Activated CD8-positive, alpha-beta T cell treated with anti-CD3 and anti-CD28 coated beads, Interleukin-2, amount 10 ng/mL, durations not matched to agents 7 days and 5 days (primary cell): ENCODE results near the gene PSMB8. TPM values are rescaled to one million over a fixed set of nuclear protein-coding genes. Genes with fewer than 3 reads are reported as not detected.

Experiments used
- ATAC-seq: fragments of 150-1000 bp; cut with Tn5 transposase; one replicate; pipeline ENCODE4 v1.10.0; 2021; ENCODE audit warnings: moderate library complexity
- CTCF ChIA-PET: fragments of 350-600 bp; sonication (Branson Sonifier 250); formaldehyde crosslinking; loops from one replicate; lab custom pipeline; 2021; ENCODE audit warnings: antibody characterized with exemption; lab: Charles Lee
- POLR2A ChIA-PET: fragments of 350-600 bp; sonication (Branson Sonifier 250); formaldehyde crosslinking; loops from one replicate; lab custom pipeline; 2021; ENCODE audit warnings: antibody characterized with exemption; lab: Charles Lee
- DNase-seq: peaks from one replicate; pipeline ENCODE4 v3.0.0-alpha.2; 2020
- H3K27ac Mint-ChIP-seq: one replicate; pipeline ENCODE4 v1.8.0; 2021; ENCODE audit warnings: mild to moderate bottlenecking, mixed read lengths
- H3K27me3 Mint-ChIP-seq: one replicate; pipeline ENCODE4 v1.8.0; 2021; ENCODE audit warnings: low read depth, mixed read lengths
- H3K36me3 Mint-ChIP-seq: one replicate; pipeline ENCODE4 v1.8.0; 2021; ENCODE audit warnings: low read depth, mixed read lengths
- H3K4me1 Mint-ChIP-seq: one replicate; pipeline ENCODE4 v1.8.0; 2021; ENCODE audit warnings: low read depth, mixed read lengths
- H3K4me3 Mint-ChIP-seq: one replicate; pipeline ENCODE4 v1.8.0; 2021; ENCODE audit warnings: mild to moderate bottlenecking, mixed read lengths
- H3K9me3 Mint-ChIP-seq: one replicate; pipeline ENCODE4 v1.8.0; 2022; ENCODE audit warnings: mixed read lengths; ENCODE audit not compliant: insufficient read depth
- total RNA-seq, 2 experiments: library from RNA; stranded (reverse); gene quantifications; one replicate each; pipeline ENCODE4 v1.2.3, GENCODE V29; 2021

Gene PSMB8
- total RNA-seq, 2 experiments from 2014 or later: 385 to 397 TPM

GRCh38 chr6:32838114-32838958, 5.5 kb downstream of the PSMB8 start, which contains the start of gene TAP2:
TSS of gene TAP2 (minus strand) at chr6:32838739. CDS start at chr6:32838233, 506 bp downstream.
- Mint-ChIP-seq H3K4me1 (peaks cover 80% of the 10 kb centered on the region), H3K9me3 (no peaks in the 10 kb centered on the region), H3K36me3 (peaks cover 83% of the 10 kb centered on the region), H3K27ac (peak within 1 kb of the TSS; percentile 99), H3K4me3 (peak within 1 kb of the TSS; percentile 82), H3K27me3 (no peaks in the 10 kb centered on the region)
- ChIA-PET CTCF (interaction anchor here (0.6 to 10.8 kb wide), 52 partner anchors 8 to 709 kb away, joined by 3 to 512 read pairs (median 5); partner anchors contain the start of genes BRD2, GPSM3, HLA-DMA and HLA-DMB), POLR2A (interaction anchor here (0.8 to 11.9 kb wide), 17 partner anchors 7 to 643 kb away, joined by 3 to 812 read pairs (median 5); partner anchors contain the start of genes BRD2, HLA-DMA, PSMB9 and TAP1)
- DNase-seq (peak; percentile 98), ATAC-seq (peak; percentile 85)

DNA sequence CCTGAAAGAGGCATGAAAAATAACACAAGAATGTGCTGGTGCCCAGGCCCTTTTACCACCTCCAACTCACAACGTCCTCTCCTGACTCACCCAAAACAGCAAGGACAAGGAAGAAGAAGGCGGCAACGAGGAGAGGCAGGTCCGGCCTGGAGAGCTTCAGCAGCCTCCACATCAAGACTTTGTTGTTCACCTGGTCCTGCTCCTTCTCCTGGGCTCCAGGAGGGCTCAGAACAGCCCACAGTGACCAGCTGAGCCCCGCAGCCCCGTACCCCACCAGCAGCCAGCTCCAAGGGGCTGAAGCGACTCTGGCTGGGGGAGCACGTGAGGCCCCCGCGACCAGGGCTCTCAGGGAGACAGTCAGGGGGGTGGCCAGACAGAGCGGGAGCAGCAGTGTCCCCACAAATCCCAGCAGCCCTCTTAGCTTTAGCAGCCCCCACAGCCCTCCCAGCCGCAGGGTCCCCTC, 6.2 kb downstream of the PSMB8 start:
- POLR2A ChIA-PET: interaction anchor here (0.8 to 11.9 kb wide), 14 partner anchors 9 to 215 kb away, joined by 3 to 812 read pairs (median 6); partner anchors contain the start of genes BRD2, HLA-DMA, PSMB9 and TAP1
- Mint-ChIP-seq H3K9me3 (no peaks in the 10 kb centered on the region), H3K36me3 (peaks cover 84% of the 10 kb centered on the region), H3K27ac (peak overlapping the region; percentile 99), H3K27me3 (no peaks in the 10 kb centered on the region), H3K4me1 (peaks cover 87% of the 10 kb centered on the region), H3K4me3 (peak overlapping the region; percentile 82)
- ATAC-seq (no peak), DNase-seq (peak; percentile 21)
- CTCF ChIA-PET: interaction anchor here (0.8 to 10.8 kb wide), 32 partner anchors 8 to 427 kb away, joined by 3 to 512 read pairs (median 8); partner anchors contain the start of genes BRD2, HLA-DMA, HLA-DMB and PSMB9

DNA sequence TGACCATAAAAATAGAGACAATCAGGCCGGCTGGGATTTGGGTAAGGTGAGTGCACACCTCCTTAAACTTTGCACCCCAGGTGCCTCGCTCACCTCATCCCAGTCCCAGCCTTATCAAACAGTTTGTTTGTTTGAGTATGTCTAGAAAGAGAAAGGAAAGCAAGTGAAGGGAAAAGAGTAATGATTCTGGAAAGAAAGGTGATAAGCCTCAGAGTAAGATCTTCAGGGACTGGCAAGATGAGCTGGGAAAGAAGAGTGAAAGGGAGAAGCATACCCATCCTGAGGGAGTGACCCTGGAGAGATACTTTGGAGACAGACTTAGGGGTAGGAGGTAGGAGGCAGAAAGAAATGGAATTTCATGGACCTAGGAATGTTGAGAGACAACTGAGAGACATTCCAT, 7.0 kb downstream of the PSMB8 start:
- Mint-ChIP-seq H3K27ac (peak overlapping the region; percentile 99), H3K4me1 (peaks cover 89% of the 10 kb centered on the region), H3K36me3 (peaks cover 84% of the 10 kb centered on the region), H3K9me3 (no peaks in the 10 kb centered on the region), H3K4me3 (peak overlapping the region; percentile 82), H3K27me3 (no peaks in the 10 kb centered on the region)
- ChIA-PET CTCF (interaction anchor here (3.4 to 10.8 kb wide), 4 partner anchors 12 to 149 kb away, joined by 62 to 512 read pairs (median 232); partner anchors contain the start of genes PSMB9 and TAP1), POLR2A (interaction anchor here (10.2 to 11.9 kb wide), 2 partner anchors 20 to 135 kb away, joined by 381 to 812 read pairs; partner anchors contain the start of genes BRD2, PSMB9 and TAP1)
- DNase-seq: peak; percentile 16
- no peak for ATAC-seq

GRCh38 chr6:32835167-32835893, 8.5 kb downstream of the PSMB8 start:
- DNase-seq (peak; percentile 18), ATAC-seq (no peak)
- peak overlapping the region; percentile 19 for H3K27ac Mint-ChIP-seq
- peaks cover 80% of the 10 kb centered on the region for H3K4me1 Mint-ChIP-seq
- no peaks in the 10 kb centered on the region for H3K27me3 Mint-ChIP-seq
- CTCF ChIA-PET: interaction anchor here (1.3 to 4.4 kb wide), 2 partner anchors 18 to 33 kb away, joined by 3 to 27 read pairs; partner anchors contain the start of genes PSMB9 and TAP1
- POLR2A ChIA-PET: interaction anchor here (0.6 to 3.9 kb wide), 8 partner anchors 8 to 600 kb away, joined by 3 to 21 read pairs (median 3); partner anchors contain the start of genes PSMB9 and TAP1
- no peak overlapping the region for H3K4me3 Mint-ChIP-seq
- H3K9me3 Mint-ChIP-seq: no peaks in the 10 kb centered on the region
- H3K36me3 Mint-ChIP-seq: peaks cover 84% of the 10 kb centered on the region

DNA sequence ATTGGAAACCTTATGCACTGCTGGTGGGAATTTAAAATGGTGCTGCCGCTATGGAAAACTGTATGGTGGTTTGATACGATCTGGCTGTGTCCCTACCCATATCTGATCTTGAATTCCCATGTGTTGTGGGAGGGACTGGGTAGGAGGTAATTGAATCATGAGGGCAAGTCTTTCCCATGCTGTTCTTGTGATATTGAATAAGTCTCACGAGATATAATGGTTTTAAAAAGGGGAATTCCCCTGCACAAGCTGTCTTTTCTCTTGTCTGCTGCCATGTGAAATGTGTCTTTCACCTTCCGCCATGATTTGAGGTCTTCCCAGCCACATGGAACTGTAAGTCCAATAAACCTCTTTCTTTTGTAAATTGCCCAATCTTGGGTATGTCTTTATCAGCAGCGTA, 10.2 kb downstream of the PSMB8 start:
- H3K4me3 Mint-ChIP-seq: no peak overlapping the region

GRCh38 chr6:32832535-32832934, 11.3 kb downstream of the PSMB8 start:
- ChIA-PET POLR2A (interaction anchor here (0.5 to 3.9 kb wide), 5 partner anchors 9 to 141 kb away, joined by 3 to 21 read pairs (median 3); partner anchors contain the start of genes PSMB9 and TAP1), CTCF (interaction anchor here (0.9 to 4.4 kb wide), 3 partner anchors 21 to 35 kb away, joined by 3 to 27 read pairs (median 4); partner anchors contain the start of gene TAP1)

More for the DNA sequence above, 10.2 kb downstream of the PSMB8 start:
- DNase-seq (peak; percentile 10), ATAC-seq (no peak)
- H3K27me3 Mint-ChIP-seq: no peaks in the 10 kb centered on the region
- H3K36me3 Mint-ChIP-seq: peaks cover 91% of the 10 kb centered on the region
- ChIA-PET POLR2A (interaction anchor here (0.6 to 3.9 kb wide), 4 partner anchors 11 to 138 kb away, joined by 3 to 21 read pairs (median 10); partner anchors contain the start of genes PSMB9 and TAP1), CTCF (interaction anchor here (1.0 to 4.4 kb wide), 3 partner anchors 20 to 151 kb away, joined by 3 to 27 read pairs (median 3); partner anchors contain the start of gene TAP1)
- H3K4me1 Mint-ChIP-seq: peaks cover 72% of the 10 kb centered on the region
- no peaks in the 10 kb centered on the region for H3K9me3 Mint-ChIP-seq
- peak overlapping the region; percentile 30 for H3K27ac Mint-ChIP-seq

DNA sequence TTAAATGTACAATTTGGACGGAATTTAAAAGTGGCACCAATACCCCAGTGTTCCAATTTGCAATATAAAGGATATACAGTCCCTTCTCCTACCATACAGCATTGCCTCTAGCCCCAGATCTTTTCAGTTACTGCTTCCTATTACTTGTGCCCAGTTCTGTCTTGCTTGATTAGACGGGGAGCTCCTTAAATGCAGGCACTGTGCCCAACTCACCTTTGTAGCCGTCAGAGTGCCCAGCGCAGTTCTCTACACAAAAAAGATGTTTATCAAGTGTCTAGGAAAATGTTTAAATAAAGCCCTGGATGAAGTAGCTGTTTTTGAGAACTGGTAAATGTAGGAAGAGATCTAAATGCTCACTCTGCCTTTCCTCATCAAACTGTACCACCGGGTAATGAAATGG, 12.9 kb downstream of the PSMB8 start:
- H3K4me3 Mint-ChIP-seq: no peak overlapping the region
- POLR2A ChIA-PET: interaction anchor here (0.7 to 1.2 kb wide), 4 partner anchors 9 to 141 kb away, joined by 3 to 4 read pairs (median 3); no protein-coding TSS in a partner anchor
- CTCF ChIA-PET: interaction anchor here (0.9 to 2.6 kb wide), 3 partner anchors 8 to 37 kb away, joined by 3 to 17 read pairs (median 3); partner anchors contain the start of gene TAP2

More at GRCh38 chr6:32832535-32832934, 11.3 kb downstream of the PSMB8 start:
- no peaks in the 10 kb centered on the region for H3K27me3 Mint-ChIP-seq
- peak; percentile 17 for DNase-seq
- H3K9me3 Mint-ChIP-seq: no peaks in the 10 kb centered on the region
- no peak overlapping the region for H3K4me3 Mint-ChIP-seq
- ATAC-seq: no peak
- peak overlapping the region; percentile 21 for H3K27ac Mint-ChIP-seq
- H3K4me1 Mint-ChIP-seq: peaks cover 73% of the 10 kb centered on the region
- H3K36me3 Mint-ChIP-seq: peaks cover 97% of the 10 kb centered on the region

DNA sequence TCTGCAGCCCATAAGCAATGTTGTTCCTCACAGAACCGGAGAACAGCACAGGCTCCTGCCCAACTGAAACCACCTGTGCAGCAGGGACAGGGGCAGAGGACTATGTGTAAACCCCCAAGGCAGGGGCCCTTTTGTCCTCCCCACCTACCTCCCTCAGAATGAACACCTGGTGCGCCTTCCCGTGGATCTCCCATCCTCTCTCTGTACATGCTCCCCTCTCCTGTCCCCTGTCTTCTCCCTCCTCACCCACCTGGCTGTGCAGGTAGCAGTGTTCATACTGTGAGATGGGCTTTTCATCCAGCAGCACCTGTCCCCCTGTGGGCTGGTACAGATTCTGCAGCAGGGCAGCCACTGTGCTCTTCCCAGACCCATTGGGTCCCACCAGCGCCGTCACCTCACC, 13.8 kb downstream of the PSMB8 start:
- H3K4me1 Mint-ChIP-seq: peaks cover 52% of the 10 kb centered on the region
- ChIA-PET POLR2A (interaction anchor here (1.0 to 4.2 kb wide), 3 partner anchors 9 to 15 kb away, joined by 3 to 27 read pairs (median 3); partner anchors contain the start of gene TAP2), CTCF (interaction anchor here (1.3 to 2.6 kb wide), 2 partner anchors 9 to 39 kb away, joined by 6 to 17 read pairs; partner anchors contain the start of gene TAP2)
- H3K9me3 Mint-ChIP-seq: no peaks in the 10 kb centered on the region
- peaks cover 76% of the 10 kb centered on the region for H3K36me3 Mint-ChIP-seq
- no peak overlapping the region for H3K4me3 Mint-ChIP-seq
- ATAC-seq (no peak), DNase-seq (no peak)
- no peaks in the 10 kb centered on the region for H3K27me3 Mint-ChIP-seq
- H3K27ac Mint-ChIP-seq: peak overlapping the region; percentile 27

More for the DNA sequence above, 12.9 kb downstream of the PSMB8 start:
- Mint-ChIP-seq H3K4me1 (peaks cover 61% of the 10 kb centered on the region), H3K36me3 (peaks cover 85% of the 10 kb centered on the region), H3K27ac (no peak overlapping the region), H3K27me3 (no peaks in the 10 kb centered on the region), H3K9me3 (no peaks in the 10 kb centered on the region)
- DNase-seq: no peak
- no peak for ATAC-seq

DNA sequence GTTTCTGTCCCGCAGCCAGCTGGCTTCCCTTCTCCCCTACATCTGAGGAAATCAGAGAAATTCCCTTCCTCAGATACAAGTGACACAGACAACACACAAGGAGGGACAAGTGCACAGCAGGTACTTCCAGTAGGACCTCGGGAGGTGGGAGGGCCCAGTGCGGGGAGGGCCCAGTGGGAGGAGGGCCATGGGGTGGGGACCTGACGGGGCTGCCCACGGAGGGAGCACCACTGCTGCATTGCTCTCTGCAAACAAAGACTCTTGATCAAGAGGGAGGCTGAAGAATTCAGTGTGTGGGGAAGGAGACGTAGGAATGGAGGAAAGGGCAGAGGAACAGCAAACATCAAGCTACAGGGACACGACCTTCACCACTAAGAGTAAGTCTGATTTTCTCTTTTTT, 14.4 kb downstream of the PSMB8 start:
- DNase-seq (no peak), ATAC-seq (no peak)
- Mint-ChIP-seq H3K4me1 (peaks cover 46% of the 10 kb centered on the region), H3K36me3 (peaks cover 71% of the 10 kb centered on the region), H3K27ac (no peak overlapping the region), H3K4me3 (no peak overlapping the region), H3K9me3 (no peaks in the 10 kb centered on the region), H3K27me3 (no peaks in the 10 kb centered on the region)
- CTCF ChIA-PET: interaction anchor here (1.3 to 2.6 kb wide), 2 partner anchors 10 to 39 kb away, joined by 6 to 17 read pairs; partner anchors contain the start of gene TAP2
- POLR2A ChIA-PET: interaction anchor here (0.6 to 4.2 kb wide), 3 partner anchors 9 to 28 kb away, joined by 3 to 27 read pairs (median 3); partner anchors contain the start of gene TAP2

DNA sequence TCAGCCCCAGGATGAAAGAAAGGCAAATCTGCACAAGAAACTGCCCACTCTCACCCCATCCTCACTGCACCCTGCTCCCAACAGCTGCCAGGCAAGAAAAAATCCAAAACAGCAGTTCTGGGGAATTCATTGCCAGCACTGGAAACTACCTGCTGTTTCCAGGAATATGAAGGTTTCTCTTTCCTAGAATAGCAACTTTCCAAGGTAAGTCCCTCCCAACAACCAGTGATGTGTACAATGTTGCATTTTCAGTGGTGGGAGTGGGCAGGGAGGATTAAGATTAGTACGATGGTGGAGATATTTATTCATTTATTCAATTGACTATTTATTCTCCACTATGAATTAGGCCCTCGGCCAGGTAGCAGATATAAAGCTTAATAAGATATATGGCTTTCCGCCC, 16.8 kb downstream of the PSMB8 start:
- H3K9me3 Mint-ChIP-seq: no peaks in the 10 kb centered on the region
- H3K27ac Mint-ChIP-seq: no peak overlapping the region
- peaks cover 22% of the 10 kb centered on the region for H3K4me1 Mint-ChIP-seq
- peaks cover 48% of the 10 kb centered on the region for H3K36me3 Mint-ChIP-seq
- H3K27me3 Mint-ChIP-seq: no peaks in the 10 kb centered on the region
- ChIA-PET CTCF (interaction anchor here (0.6 to 8.4 kb wide), 8 partner anchors 11 to 140 kb away, joined by 3 to 62 read pairs (median 4); partner anchors contain the start of gene TAP2), POLR2A (interaction anchor here (0.9 to 4.2 kb wide), 3 partner anchors 8 to 145 kb away, joined by 3 to 27 read pairs (median 7); partner anchors contain the start of gene TAP2)
- ATAC-seq: no peak
- H3K4me3 Mint-ChIP-seq: no peak overlapping the region
- DNase-seq: no peak
